Measurements from ENCODE around the gene ZNF624.

ZNF624 gene

DNA sequence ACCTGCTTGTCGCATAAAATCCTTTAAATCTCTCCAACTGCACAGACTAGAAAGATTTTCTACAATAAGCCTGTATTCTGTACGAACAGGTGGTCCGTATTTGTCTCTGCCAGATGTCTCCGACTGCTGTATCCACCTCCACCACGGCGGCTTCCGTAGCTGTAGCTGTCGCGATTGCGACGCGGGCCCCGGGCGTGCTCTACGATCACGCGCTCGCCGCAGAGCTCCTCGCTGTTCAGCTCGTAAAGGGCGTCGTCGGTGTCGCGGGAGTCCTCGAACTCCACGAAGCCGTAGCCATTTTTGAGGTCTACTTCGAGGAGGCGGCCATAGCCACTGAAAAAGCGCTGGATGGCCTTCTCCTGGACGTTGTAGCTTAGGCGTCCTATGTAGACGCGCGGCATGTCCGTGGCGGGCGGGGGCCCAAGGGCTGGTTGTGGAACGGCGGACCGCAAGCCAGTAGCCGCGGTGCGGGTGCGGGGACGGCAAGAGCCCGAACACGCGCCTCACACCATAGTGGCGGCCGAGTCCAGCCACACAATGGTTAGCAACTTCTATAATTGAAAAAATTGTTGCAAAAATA, 36.1 kb downstream of the ZNF624 start:
- no peak overlapping the region for H3K4me3 ChIP-seq (replicated peaks; ENCODE audit: insufficient read depth, low read length)
- no peak overlapping the region for H3K27ac ChIP-seq (replicated peaks)
- TF ChIP-seq, protein P1, sequence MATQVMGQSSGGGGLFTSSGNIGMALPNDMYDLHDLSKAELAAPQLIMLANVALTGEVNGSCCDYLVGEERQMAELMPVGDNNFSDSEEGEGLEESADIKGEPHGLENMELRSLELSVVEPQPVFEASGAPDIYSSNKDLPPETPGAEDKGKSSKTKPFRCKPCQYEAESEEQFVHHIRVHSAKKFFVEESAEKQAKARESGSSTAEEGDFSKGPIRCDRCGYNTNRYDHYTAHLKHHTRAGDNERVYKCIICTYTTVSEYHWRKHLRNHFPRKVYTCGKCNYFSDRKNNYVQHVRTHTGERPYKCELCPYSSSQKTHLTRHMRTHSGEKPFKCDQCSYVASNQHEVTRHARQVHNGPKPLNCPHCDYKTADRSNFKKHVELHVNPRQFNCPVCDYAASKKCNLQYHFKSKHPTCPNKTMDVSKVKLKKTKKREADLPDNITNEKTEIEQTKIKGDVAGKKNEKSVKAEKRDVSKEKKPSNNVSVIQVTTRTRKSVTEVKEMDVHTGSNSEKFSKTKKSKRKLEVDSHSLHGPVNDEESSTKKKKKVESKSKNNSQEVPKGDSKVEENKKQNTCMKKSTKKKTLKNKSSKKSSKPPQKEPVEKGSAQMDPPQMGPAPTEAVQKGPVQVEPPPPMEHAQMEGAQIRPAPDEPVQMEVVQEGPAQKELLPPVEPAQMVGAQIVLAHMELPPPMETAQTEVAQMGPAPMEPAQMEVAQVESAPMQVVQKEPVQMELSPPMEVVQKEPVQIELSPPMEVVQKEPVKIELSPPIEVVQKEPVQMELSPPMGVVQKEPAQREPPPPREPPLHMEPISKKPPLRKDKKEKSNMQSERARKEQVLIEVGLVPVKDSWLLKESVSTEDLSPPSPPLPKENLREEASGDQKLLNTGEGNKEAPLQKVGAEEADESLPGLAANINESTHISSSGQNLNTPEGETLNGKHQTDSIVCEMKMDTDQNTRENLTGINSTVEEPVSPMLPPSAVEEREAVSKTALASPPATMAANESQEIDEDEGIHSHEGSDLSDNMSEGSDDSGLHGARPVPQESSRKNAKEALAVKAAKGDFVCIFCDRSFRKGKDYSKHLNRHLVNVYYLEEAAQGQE (IDR thresholded peaks at IDR 0.05; ENCODE audit: insufficient replicate concordance, low read depth): no peak
- TF ChIP-seq, protein P2, sequence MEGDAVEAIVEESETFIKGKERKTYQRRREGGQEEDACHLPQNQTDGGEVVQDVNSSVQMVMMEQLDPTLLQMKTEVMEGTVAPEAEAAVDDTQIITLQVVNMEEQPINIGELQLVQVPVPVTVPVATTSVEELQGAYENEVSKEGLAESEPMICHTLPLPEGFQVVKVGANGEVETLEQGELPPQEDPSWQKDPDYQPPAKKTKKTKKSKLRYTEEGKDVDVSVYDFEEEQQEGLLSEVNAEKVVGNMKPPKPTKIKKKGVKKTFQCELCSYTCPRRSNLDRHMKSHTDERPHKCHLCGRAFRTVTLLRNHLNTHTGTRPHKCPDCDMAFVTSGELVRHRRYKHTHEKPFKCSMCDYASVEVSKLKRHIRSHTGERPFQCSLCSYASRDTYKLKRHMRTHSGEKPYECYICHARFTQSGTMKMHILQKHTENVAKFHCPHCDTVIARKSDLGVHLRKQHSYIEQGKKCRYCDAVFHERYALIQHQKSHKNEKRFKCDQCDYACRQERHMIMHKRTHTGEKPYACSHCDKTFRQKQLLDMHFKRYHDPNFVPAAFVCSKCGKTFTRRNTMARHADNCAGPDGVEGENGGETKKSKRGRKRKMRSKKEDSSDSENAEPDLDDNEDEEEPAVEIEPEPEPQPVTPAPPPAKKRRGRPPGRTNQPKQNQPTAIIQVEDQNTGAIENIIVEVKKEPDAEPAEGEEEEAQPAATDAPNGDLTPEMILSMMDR (IDR thresholded peaks at IDR 0.05; ENCODE audit: insufficient read depth, low read length): no peak
- TF ChIP-seq POLR2AphosphoS5 (IDR thresholded peaks at IDR 0.05; ENCODE audit: low read depth) (no peak), SPI1 (IDR thresholded peaks at IDR 0.05; ENCODE audit: borderline replicate concordance, low read depth) (no peak), GABPA (IDR thresholded peaks at IDR 0.05; ENCODE audit: low read depth) (no peak)
- DNase-seq (ENCODE audit: low read depth in 1 of 2, low spot score in 1 of 2): no peak
- H3K27me3 ChIP-seq (ENCODE audit: insufficient read depth, poor library complexity, severe bottlenecking): no peaks in the 10 kb centered on the region

DNA sequence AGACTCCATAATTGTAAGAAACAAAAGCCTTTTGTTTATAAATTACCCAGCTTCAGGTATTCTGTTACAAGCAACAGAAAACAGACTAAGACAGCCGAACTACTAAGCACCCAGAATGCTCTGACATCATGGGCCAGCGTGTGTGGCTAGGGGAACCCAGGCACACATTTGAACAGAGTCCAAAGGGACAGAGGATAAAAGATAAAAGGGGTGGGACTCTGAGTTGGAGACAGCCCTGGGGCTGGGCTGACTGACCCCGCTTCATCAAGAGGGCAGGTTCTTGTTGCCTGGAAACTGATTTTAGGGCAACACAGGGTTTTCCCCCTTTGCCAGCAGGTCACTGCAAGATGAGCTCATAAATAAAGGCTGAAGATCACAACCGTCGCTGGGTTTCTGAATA, 54.1 kb downstream of the ZNF624 start:
- Histone ChIP-seq H3K4me3 (replicated peaks; ENCODE audit: insufficient read depth, low read length) (no peak overlapping the region), H3K27ac (replicated peaks) (no peak overlapping the region), H3K27me3 (ENCODE audit: insufficient read depth, poor library complexity, severe bottlenecking) (no peaks in the 10 kb centered on the region)
- no peak for TF ChIP-seq POLR2AphosphoS5 (IDR thresholded peaks at IDR 0.05; ENCODE audit: low read depth)
- DNase-seq (ENCODE audit: low read depth in 1 of 2, low spot score in 1 of 2): no peak

DNA sequence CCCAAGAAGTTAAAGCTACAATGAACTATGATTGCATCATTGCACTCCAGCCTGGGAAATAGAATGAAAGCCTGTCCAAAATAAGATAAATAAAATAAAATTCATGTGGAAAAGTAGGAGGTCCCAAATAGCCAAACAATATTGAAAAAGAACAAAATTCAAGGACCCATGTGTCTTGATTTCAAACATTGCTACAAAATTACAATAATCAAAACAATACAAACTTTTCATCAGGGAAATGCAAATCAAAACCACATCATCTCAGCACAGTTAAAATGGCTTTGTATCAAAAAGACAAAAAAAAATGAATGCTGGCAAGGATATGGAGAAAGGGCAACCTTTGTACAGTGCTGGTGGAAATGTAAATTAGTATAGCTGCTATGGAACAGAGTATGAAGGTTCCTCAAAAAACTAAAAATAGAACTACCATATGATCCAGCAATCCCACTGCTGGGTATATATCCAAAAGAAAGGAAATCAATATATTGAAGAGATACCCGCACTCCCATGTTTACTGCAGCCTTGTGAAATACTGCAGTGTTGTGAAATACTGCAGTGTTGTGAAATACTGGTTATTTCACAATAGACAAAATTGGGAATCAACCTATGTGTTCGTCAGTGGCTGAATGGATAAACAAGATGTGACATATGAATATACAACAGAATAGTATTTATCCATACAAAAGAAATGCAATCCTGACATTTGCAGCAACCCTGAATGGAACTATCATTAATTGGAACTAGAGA, 60.1 kb downstream of the ZNF624 start:
- H3K27me3 ChIP-seq (ENCODE audit: insufficient read depth, poor library complexity, severe bottlenecking): no peaks in the 10 kb centered on the region
- TF ChIP-seq GABPA (IDR thresholded peaks at IDR 0.05; ENCODE audit: low read depth): no peak
- no peak for TF ChIP-seq POLR2AphosphoS5 (IDR thresholded peaks at IDR 0.05; ENCODE audit: low read depth)
- TF ChIP-seq, protein P2 (IDR thresholded peaks at IDR 0.05; ENCODE audit: insufficient read depth, low read length): no peak
- TF ChIP-seq SPI1 (IDR thresholded peaks at IDR 0.05; ENCODE audit: borderline replicate concordance, low read depth): no peak
- TF ChIP-seq, protein P1 (IDR thresholded peaks at IDR 0.05; ENCODE audit: insufficient replicate concordance, low read depth): no peak
- H3K4me3 ChIP-seq (replicated peaks; ENCODE audit: insufficient read depth, low read length): no peak overlapping the region
- no peak overlapping the region for H3K27ac ChIP-seq (replicated peaks)
- no peak for DNase-seq (ENCODE audit: low read depth in 1 of 2, low spot score in 1 of 2)

DNA sequence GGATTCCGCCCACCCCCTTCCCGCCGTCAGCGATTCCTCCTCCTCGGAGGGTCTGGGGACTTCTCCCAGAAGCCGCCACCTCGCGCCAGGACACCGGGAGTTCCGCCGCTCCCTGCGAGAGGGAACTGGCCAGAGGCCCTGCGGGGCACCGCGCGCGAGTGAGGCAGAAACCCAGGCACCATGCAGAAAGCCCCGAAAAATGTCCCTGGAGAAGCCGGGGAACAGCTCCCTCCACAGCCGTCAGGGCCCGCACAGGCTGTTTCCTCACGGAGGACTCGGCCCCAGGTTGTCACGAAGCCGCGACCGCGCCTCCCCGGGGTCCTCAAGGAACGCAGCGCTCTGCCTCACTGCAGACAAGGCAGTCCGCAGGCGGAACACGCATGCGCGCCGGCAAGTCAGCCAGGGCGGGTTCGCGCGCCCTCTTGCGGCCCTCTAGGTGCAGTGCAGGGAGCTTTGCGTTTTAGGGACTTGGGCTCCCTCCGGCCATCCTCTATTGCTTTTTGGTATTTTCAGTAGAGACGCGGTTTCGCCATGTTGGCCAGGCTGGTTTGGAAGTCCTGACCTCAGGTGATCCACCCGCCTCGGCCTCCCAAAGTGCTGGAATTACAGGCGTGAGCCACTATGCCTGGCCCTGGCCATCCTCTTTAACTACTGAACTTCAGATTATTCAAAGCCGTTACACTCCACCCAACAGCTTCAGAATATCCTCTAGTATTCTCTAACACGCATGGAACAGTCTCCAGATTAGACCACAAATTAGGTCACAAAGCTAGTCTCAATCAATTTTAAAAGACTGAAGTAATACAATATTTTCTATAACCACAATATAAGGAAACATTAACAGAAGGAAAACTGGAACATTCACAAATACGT, 64.3 kb downstream of the ZNF624 start:
- Histone ChIP-seq H3K27me3 (ENCODE audit: insufficient read depth, poor library complexity, severe bottlenecking) (no peaks in the 10 kb centered on the region), H3K27ac (replicated peaks) (no peak overlapping the region), H3K4me3 (replicated peaks; ENCODE audit: insufficient read depth, low read length) (peak overlapping the region; percentile 31)
- DNase-seq (ENCODE audit: low read depth in 1 of 2, low spot score in 1 of 2): peak; percentile 40 to 81
- TF ChIP-seq POLR2AphosphoS5 (IDR thresholded peaks at IDR 0.05; ENCODE audit: low read depth): no peak
- TF ChIP-seq, protein P2 (IDR thresholded peaks at IDR 0.05; ENCODE audit: insufficient read depth, low read length): peak; percentile 50

All from HL-60 (cell line).